GM18499 (cell line): Measurements from ENCODE around the gene C15orf62.

Source experiments
- ATAC-seq: cut with Tn5 transposase; IDR thresholded peaks from one replicate; pipeline ENCODE4 v1.9.1; 2021; ENCODE audit warnings: moderate number of reproducible peaks; ENCODE audit not compliant: insufficient read depth, unreplicated experiment

The C15orf62 gene

DNA sequence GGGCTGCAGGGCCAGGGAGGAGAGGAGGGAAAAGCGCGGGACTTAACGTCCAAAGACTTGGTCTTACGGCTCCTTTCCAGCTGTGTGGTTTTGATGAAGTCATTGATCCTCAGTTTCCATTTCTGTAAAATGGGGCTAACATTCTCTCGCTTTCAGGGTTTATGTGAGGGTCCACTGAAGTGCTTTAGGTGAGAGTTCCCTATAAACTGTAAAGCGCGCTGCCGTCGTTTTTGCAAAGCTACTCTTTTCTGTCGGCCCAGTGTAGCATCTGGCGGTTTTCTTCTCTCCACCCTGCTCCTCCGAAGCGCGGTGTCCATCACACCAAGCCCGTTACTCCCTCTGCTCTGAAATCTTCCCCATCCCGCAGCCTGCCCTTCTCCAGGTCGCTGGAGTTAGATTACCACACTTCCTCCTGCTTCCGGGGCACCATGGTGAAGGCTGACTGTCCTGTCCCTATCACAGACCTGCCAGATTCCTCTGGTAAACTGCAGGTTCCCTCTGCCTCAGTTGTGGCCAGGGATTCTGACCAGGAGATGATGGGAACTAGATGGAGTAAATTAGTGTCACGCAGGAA lies 38.2 kb downstream of the C15orf62 start:
- ATAC-seq, result no peak

DNA sequence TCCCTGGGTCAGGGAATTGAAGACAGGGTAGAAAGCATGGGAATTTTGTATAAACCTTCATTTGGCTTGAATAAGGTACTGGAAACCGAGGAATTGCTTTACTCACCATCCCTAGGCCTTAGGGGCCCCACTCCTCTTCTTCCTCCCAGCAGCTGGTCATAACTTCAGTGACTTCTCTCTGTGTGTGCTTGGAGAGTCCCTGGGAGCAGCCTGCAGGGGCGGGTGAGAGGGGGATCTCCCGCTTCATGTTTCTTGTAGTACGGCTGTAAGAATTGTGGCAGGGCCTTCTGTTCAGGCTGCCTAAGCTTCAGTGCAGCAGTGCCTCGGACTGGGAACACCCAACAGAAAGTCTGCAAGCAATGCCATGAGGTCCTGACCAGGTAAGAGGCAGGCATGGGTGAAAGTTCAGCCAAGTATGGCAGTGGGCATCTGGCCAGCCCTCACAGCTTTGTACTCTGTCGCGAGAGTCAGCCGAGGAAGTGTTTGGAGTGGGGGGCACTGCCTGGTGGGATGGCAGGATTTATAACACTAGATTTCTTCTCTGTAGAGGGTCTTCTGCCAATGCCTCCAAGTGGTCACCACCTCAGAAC lies 39.2 kb downstream of the C15orf62 start:
- ATAC-seq, result no peak

- no peak for ATAC-seq
Measured at GRCh38 chr15:40812721-40813425, 43.1 kb downstream of the C15orf62 start.

DNA sequence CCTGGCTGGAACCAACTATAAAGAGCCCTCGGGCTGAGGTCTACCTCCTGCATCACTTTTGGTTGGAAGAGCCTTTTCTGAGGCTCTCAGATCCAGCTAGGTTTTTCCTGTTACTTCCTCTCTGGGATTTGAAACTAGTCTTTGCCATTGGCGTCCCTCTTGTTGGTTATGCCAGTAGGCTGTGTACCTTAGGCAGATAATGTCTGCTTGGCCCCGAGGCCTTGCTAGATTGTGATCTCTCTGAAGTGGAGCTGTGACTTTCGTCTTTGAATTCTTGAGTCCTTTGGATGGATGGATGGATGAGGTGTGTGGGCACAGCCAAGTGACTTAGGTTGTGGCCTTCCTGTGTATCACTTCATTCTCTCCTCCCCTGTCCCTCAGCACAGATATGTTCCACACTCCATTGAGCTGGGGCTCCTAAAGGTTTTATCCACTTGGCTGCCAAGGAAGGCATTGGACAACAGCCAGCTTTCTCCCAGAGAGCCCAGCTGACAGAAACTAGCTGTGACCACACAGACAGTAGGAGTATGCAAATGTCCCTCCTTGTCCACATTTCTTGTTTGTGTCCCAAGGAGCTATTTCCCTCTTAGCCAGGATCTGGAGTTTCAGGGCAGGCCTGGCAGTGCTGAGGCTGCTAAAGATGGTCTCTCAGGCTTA lies 45.4 kb downstream of the C15orf62 start:
- no peak for ATAC-seq

DNA sequence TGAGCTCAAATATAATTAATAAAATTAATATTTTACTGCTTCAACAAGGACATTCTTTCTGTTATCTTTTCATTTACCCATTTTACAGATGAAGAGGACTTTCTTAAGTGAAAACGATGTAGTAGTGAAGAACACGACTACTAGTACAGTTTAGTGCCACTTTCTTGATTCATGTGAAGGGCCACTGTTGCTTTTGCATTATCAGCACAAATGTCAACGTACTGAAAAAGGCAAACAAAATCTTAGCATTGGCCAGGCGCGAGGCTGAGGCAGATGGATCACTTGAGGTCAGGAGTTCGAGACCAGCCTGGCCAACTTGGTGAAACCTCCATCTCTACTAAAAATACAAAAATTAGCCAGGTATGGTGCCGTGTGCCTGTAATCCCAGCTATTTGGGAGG lies 49.3 kb downstream of the C15orf62 start:
- no peak for ATAC-seq

GRCh38 chr15:40821195-40821594 lies 51.4 kb downstream of the C15orf62 start:
- no peak for ATAC-seq
